WTC11 (cell line): ENCODE results near the gene EIF3I. TPM values are rescaled to one million over a fixed set of nuclear protein-coding genes. Genes with fewer than 3 reads are reported as not detected.

ENCODE experiments used
- ATAC-seq: fragments of 200-7000 bp; cut with Tn5 transposase; 2 replicates; pipeline ENCODE4 v1.10.0; 2021; ENCODE audit warnings: mild to moderate bottlenecking, moderate library complexity
- CTCF ChIA-PET: fragments of 300-600 bp; sonication (Branson Sonifier 250); formaldehyde crosslinking; loops from one replicate; lab custom pipeline; 2021; ENCODE audit warnings: antibody characterized with exemption; lab: Charles Lee
- POLR2A ChIA-PET: fragments of 350-600 bp; sonication (Branson Sonifier 250); formaldehyde crosslinking; loops from one replicate; lab custom pipeline; 2021; ENCODE audit warnings: antibody characterized with exemption; lab: Charles Lee
- DNase-seq: peaks from one replicate; pipeline ENCODE4 v3.0.0; 2021; ENCODE audit warnings: low spot score
- H3K27ac Mint-ChIP-seq: 2 replicates; pipeline ENCODE4 v1.8.0; 2021; ENCODE audit warnings: mixed read lengths
- H3K27me3 Mint-ChIP-seq: 2 replicates; pipeline ENCODE4 v1.8.0; 2021; ENCODE audit warnings: low read depth, mild to moderate bottlenecking, moderate library complexity, mixed read lengths
- H3K36me3 Mint-ChIP-seq: 2 replicates; pipeline ENCODE4 v1.8.0; 2021; ENCODE audit warnings: mixed read lengths
- H3K4me1 Mint-ChIP-seq: 2 replicates; pipeline ENCODE4 v1.8.0; 2022; ENCODE audit warnings: mixed read lengths
- H3K4me3 Mint-ChIP-seq: 2 replicates; pipeline ENCODE4 v1.8.0; 2021; ENCODE audit warnings: mild to moderate bottlenecking, moderate library complexity, mixed read lengths
- H3K9me3 Mint-ChIP-seq: 2 replicates; pipeline ENCODE4 v1.8.0; 2021; ENCODE audit warnings: mixed read lengths
- KAT7 ChIP-seq: sonication (generic); formaldehyde crosslinking; IDR thresholded peaks from 2 replicates; pipeline ENCODE4 v1.8.1; 2023; ENCODE audit warnings: missing genetic modification reagents, mild to moderate bottlenecking, borderline replicate concordance
- MLX ChIP-seq: sonication (generic); formaldehyde crosslinking; IDR thresholded peaks from 2 replicates; pipeline ENCODE4 v1.8.1; 2023; ENCODE audit warnings: mild to moderate bottlenecking, missing genetic modification reagents, moderate library complexity
- NR1H2 ChIP-seq: sonication (generic); formaldehyde crosslinking; IDR thresholded peaks from 2 replicates; pipeline ENCODE4 v1.9.0; 2021; ENCODE audit warnings: mild to moderate bottlenecking, moderate library complexity, missing genetic modification reagents
- OVOL2 ChIP-seq: fragments of 250-450 bp; sonication (Bioruptor Pico); IDR thresholded peaks from 2 replicates; pipeline ENCODE4 v1.9.0; 2021; ENCODE audit warnings: mild to moderate bottlenecking, borderline replicate concordance
- RELA ChIP-seq: sonication (generic); formaldehyde crosslinking; IDR thresholded peaks from 2 replicates; pipeline ENCODE4 v1.8.1; 2022; ENCODE audit warnings: missing genetic modification reagents, mild to moderate bottlenecking, borderline replicate concordance
- STAT6 ChIP-seq: sonication (generic); formaldehyde crosslinking; conservative IDR thresholded peaks from 2 replicates; pipeline ENCODE4 v1.8.1; 2023; ENCODE audit warnings: mild to moderate bottlenecking, low read depth, missing genetic modification reagents, moderate library complexity
- TEAD1 ChIP-seq: sonication (generic); formaldehyde crosslinking; IDR thresholded peaks from 2 replicates; pipeline ENCODE4 v1.8.0; 2022; ENCODE audit warnings: mild to moderate bottlenecking, missing genetic modification reagents
- ZNF219 ChIP-seq: sonication (generic); formaldehyde crosslinking; IDR thresholded peaks from 2 replicates; pipeline ENCODE4 v1.8.0; 2023; ENCODE audit warnings: missing genetic modification reagents, mild to moderate bottlenecking, borderline replicate concordance
- ZNF232 ChIP-seq: sonication (generic); formaldehyde crosslinking; IDR thresholded peaks from 2 replicates; pipeline ENCODE4 v1.8.0; 2022; ENCODE audit warnings: mild to moderate bottlenecking, missing genetic modification reagents
- ZNF263 ChIP-seq: sonication (generic); formaldehyde crosslinking; IDR thresholded peaks from 2 replicates; pipeline ENCODE4 v1.8.1; 2022; ENCODE audit warnings: low read depth, mild to moderate bottlenecking, moderate library complexity, missing genetic modification reagents
- ZNF396 ChIP-seq: fragments of 250-450 bp; sonication (Bioruptor Pico); IDR thresholded peaks from 2 replicates; pipeline ENCODE4 v1.8.0; 2021; ENCODE audit warnings: mild to moderate bottlenecking, moderate library complexity, borderline replicate concordance
- ZNF532 ChIP-seq: fragments of 250-450 bp; sonication (Bioruptor Pico); IDR thresholded peaks from 2 replicates; pipeline ENCODE4 v1.9.0; 2021; ENCODE audit warnings: mild to moderate bottlenecking, borderline replicate concordance
- total RNA-seq: library from RNA; stranded (reverse); gene quantifications from 3 replicates; pipeline ENCODE4 v1.2.3, GENCODE V29; 2021
- TF ChIP-seq, protein P1 (sequence below): sonication (generic); formaldehyde crosslinking; conservative IDR thresholded peaks from 2 replicates; pipeline ENCODE4 v1.8.1; 2022; ENCODE audit warnings: mild to moderate bottlenecking, missing genetic modification reagents
- TF ChIP-seq, protein P2 (sequence below): fragments of 250-450 bp; sonication (Bioruptor Pico); IDR thresholded peaks from 2 replicates; pipeline ENCODE4 v2.1.2; 2022; ENCODE audit warnings: mild to moderate bottlenecking, moderate library complexity

Gene EIF3I
- total RNA-seq, 1 experiment from 2014 or later, result 237 TPM

GRCh38 chr1:32219022-32219421, 3.2 kb upstream of the EIF3I start (continued):
- TF ChIP-seq, protein P1, sequence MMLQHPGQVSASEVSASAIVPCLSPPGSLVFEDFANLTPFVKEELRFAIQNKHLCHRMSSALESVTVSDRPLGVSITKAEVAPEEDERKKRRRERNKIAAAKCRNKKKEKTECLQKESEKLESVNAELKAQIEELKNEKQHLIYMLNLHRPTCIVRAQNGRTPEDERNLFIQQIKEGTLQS (CRISPR knock-in tag), result no peak
- no peak for TF ChIP-seq TEAD1 (CRISPR knock-in tag)

DNA sequence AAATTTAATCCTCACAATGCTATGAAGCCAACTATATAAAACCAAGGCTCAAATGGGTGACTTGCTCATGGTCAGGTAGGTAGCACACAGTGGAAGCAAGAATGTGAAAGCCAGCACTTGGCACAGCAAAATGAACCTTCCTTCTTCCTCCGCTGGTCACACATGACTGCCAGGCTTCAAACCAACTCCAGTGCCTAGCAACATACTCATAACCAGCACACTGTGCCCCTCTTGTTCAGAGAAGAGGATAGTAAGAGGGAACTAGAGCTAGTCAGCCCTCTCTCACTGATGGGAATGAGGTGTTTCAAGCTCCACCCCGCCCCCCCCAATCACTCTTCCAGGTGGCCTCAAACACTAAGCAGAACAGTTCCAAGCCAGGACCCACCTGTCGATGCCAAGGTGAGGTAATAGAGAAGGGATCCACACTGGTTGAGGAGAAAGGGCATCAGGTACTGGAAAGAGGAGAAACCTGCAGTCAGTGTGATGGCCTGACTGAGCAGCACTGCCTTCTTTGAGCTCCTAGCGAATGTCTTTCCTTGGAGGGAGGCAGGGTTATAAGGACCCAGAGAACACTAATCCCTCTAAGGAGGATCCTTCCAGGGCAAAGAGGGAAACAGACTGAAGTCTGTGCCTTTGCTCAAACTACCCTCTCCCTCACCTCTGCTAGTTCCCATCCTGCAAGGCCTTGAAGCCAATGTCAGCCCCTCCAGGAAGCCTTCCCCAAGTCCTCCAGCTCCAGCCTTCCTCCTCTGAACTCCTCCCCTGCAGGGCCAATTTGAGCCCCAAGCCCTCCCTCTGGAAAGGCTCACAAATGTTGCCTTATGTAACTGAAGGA, 1.2 kb upstream of the EIF3I start:
- DNase-seq, result no peak
- no peak for TF ChIP-seq ZNF263 (CRISPR knock-in tag)
- TF ChIP-seq MLX (CRISPR knock-in tag), result no peak
- no peak for TF ChIP-seq STAT6 (CRISPR knock-in tag)
- TF ChIP-seq RELA (CRISPR knock-in tag), result no peak
- TF ChIP-seq ZNF396, result no peak
- TF ChIP-seq ZNF532 (CRISPR knock-in tag), result no peak
- TF ChIP-seq, protein P2, sequence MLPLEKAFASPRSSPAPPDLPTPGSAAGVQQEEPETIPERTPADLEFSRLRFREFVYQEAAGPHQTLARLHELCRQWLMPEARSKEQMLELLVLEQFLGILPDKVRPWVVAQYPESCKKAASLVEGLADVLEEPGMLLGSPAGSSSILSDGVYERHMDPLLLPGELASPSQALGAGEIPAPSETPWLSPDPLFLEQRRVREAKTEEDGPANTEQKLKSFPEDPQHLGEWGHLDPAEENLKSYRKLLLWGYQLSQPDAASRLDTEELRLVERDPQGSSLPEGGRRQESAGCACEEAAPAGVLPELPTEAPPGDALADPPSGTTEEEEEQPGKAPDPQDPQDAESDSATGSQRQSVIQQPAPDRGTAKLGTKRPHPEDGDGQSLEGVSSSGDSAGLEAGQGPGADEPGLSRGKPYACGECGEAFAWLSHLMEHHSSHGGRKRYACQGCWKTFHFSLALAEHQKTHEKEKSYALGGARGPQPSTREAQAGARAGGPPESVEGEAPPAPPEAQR (CRISPR knock-in tag), result no peak
- no peak for TF ChIP-seq OVOL2 (CRISPR knock-in tag)
- TF ChIP-seq TEAD1 (CRISPR knock-in tag), result no peak
- H3K9me3 Mint-ChIP-seq, result no peaks in the 10 kb centered on the region
- H3K27ac Mint-ChIP-seq, result peak overlapping the region; percentile 87
- peak overlapping the region; percentile 95 for H3K4me3 Mint-ChIP-seq
- POLR2A ChIA-PET, result interaction anchor here (1.2 to 1.3 kb wide), 2 partner anchors 10 to 21 kb away, joined by 3 to 5 read pairs; no protein-coding TSS in a partner anchor
- CTCF ChIA-PET, result interaction anchor here (1.0 to 3.5 kb wide), 4 partner anchors 14 to 28 kb away, joined by 3 to 23 read pairs (median 6); no protein-coding TSS in a partner anchor
- peaks cover 12% of the 10 kb centered on the region for H3K36me3 Mint-ChIP-seq
- H3K4me1 Mint-ChIP-seq, result peaks cover 13% of the 10 kb centered on the region
- H3K27me3 Mint-ChIP-seq, result no peaks in the 10 kb centered on the region
- ATAC-seq, result no peak

- TF ChIP-seq ZNF219 (CRISPR knock-in tag) (no peak), KAT7 (CRISPR knock-in tag) (no peak), ZNF232 (CRISPR knock-in tag) (no peak), NR1H2 (CRISPR knock-in tag) (no peak)
- Mint-ChIP-seq H3K27ac (peak overlapping the region; percentile 87), H3K4me3 (peak overlapping the region; percentile 95), H3K4me1 (peaks cover 13% of the 10 kb centered on the region), H3K27me3 (no peaks in the 10 kb centered on the region), H3K36me3 (peaks cover 18% of the 10 kb centered on the region), H3K9me3 (no peaks in the 10 kb centered on the region)
- ChIA-PET POLR2A (interaction anchor here (1.2 to 1.3 kb wide), 2 partner anchors 10 to 22 kb away, joined by 3 to 5 read pairs; no protein-coding TSS in a partner anchor), CTCF (interaction anchor here (1.3 to 3.5 kb wide), 3 partner anchors 14 to 28 kb away, joined by 3 to 23 read pairs (median 8); no protein-coding TSS in a partner anchor)
- DNase-seq (no peak), ATAC-seq (no peak)
These were observed 627 bp upstream of the EIF3I start for GRCh38 chr1:32221581-32221979.
